HG03520 (cell line): Measurements from ENCODE around the gene STXBP1.

Experiments
- ATAC-seq: cut with Tn5 transposase; IDR thresholded peaks from one replicate; pipeline ENCODE4 v1.9.1; 2021; ENCODE audit warnings: mild to moderate bottlenecking, moderate library complexity; ENCODE audit not compliant: unreplicated experiment

STXBP1 gene

GRCh38 chr9:127712371-127712770 is 100.3 kb downstream of the STXBP1 start:
- ATAC-seq, result no peak

- no peak for ATAC-seq
Observed at GRCh38 chr9:127712867-127713266, 100.8 kb downstream of the STXBP1 start.

DNA sequence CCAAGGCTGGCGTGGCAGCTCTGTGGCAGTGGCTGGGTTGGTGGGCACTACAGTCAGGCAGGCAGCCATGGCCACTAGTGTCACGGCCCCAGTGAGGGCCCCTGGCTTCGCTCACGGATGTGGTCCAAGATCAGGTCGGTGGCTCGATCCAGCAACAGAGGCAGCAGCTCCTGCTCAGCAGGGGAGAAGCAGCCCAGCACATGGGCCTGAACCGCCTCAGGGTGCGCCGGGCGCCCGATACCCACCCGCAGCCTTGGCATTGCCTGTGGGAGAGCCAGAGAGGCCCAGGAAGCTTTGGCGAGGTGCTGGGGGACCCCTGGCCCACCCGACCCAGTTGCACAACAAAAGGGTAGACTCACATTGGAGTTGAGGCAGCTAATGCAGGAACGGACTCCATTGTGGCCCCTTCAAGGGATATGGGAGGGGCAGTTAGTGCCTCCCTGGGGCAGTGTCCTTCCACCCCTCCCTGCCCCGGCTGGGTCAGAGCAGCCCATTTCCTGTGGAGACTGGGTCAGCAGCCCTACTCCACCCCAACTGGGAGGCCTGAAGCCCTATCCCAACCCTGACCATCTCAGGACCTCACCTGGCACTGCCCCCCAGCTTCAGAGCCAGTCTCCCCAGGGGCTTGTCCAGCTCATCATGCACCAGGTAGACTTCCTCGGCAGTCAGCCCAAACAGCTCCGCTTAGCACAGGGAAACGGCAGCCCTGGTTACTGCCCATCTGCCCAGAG is 102.1 kb downstream of the STXBP1 start:
- ATAC-seq, result no peak

DNA sequence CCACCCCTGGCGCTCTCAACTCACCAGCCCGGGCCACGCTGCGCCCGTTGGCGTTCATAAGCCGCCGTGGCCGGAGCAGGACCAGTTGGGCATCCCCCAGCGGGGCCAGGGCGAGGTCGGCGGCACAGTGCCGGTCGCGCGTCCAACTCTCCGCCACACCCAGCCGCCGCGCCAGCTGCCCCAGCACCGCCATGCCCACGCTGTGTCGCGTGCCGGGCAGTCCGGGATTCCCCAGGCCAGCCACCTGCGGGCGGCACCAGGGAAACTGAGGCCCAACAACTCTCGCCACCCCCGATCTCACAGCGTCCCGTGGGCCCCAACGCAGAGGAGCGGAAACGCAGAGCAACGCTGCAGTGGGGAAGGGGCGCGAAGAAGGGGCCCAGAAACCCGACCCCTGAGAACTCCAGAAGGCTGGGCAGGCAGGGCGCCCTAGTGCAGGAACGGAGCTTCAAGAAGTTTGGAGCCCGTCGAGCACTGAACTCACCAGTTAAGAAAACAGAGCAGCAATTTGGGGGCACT is 102.9 kb downstream of the STXBP1 start:
- ATAC-seq, result no peak

- peak; percentile 85 for ATAC-seq
Observed at GRCh38 chr9:127715470-127716337, 103.6 kb downstream of the STXBP1 start, which contains the start of the genes PTRH1 and TTC16. PTRH1 (minus strand) TSS chr9:127715663; CDS start chr9:127715639, 24 bp downstream. TTC16 (plus strand) TSS chr9:127716079; CDS start chr9:127716146, 67 bp downstream.

DNA sequence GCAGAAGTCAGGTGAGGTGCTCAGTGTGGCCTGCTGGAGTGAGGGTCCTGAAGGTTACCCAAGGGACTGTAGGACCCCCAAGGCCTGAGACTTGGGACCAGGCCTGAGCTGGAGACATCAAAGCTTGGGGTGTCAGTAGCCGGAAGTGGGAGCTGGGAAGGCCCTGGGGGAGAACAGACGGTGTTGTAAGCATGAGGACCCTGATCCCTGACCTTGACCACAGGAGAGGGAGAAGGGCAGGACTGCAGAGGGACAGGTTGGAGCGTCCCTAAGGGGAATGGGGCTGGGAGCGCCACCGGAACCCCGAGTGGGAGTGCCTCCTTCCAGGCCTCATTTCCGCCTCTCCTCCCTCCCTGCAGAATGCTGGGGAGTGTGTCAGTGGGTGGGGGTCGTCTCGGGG is 104.3 kb downstream of the STXBP1 start:
- ATAC-seq, result no peak

- no peak for ATAC-seq
Observed at GRCh38 chr9:127717766-127718165, 105.7 kb downstream of the STXBP1 start.

DNA sequence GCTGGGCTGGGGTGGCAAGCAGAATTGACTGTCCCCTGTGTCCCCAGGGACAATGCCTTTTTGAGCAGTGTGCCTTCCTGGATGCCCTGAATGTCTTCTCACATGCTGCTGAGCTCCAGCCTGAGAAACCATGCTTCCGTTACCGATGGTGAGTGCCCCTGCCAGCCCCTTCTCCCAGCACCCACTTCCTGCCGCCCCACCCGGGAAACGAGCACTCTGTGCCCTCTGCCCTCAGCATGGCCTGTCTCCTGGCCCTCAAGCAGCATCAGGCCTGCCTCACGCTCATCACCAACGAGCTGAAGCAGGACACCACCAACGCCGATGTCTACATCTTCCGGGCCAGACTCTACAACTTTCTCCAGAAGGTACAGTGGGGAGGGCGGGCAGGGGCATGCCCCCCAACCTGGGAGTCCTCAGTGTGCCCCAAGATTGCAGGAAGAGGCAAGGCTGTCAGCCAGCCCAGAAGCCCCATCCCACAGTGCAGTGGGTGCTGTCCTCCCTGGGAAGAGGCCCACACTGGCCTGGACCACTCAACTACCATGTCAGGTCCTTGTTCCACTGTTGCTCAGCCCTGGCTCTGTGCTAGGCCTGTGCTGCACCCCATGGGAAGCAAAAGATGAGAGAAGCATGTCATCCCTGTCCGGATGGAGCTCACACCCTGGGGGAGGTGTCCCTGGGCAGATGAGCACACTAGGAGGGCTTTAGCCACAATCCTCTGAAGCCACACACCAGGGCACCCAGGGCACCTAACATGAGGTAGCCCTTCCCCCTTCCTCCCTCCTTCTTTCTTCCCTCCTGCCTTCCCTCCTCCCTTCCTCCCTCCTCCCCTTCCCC is 108.2 kb downstream of the STXBP1 start:
- ATAC-seq, result no peak

DNA sequence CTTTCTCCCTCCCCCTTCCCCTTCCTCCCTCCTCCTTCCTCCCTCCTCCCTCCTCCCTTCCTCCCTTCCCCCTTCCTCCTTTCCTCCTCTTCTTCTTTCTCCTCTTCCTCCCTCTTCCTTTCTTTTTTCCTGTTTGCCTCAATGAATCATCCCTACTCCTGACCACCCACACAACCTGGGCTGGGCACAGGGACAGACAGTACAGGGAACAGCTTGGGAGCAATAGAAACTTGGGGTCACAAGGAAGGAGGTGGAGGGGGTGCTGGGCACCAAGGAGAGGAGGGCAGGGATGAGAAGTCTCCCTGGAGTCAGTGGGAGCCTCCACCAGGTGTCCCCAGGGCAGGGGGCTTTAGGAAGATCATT is 108.8 kb downstream of the STXBP1 start:
- ATAC-seq, result no peak

GRCh38 chr9:127721391-127721821 is 109.3 kb downstream of the STXBP1 start:
- no peak for ATAC-seq

DNA sequence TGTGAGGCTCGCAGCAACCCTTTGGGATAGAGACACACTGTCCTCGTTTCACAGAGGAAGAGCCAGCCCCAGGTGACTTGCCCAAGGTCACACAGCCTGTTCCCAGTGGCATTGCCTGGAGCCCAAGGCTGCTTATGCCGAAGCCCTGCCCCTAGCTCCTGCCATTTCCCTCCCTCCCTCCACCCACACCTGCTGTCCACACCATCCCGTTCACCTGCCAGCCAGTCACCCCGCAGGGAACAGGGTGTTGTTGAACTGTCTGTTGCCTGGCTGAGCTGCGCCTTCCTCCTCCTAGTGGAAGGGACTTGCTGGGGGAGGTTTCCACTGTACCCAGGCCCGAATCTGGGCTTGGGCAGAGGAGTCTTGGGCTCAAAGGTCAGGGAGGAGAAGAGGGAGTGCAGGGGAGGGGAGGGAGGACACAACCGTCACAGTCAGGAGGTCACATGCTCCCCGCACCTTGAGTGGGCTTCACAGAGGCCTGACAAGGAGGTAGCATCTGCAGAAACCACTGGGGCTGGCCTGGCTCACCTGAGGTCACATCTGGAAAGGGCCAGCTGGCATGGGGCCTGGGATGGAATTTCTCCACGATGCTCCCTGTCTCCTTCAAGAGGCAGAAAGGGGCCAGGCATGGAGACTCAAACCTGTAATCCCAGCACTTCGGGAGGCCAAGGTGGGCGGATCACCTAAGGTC is 110.1 kb downstream of the STXBP1 start:
- no peak for ATAC-seq

GRCh38 chr9:127723013-127723412 is 110.9 kb downstream of the STXBP1 start:
- ATAC-seq, result no peak

DNA sequence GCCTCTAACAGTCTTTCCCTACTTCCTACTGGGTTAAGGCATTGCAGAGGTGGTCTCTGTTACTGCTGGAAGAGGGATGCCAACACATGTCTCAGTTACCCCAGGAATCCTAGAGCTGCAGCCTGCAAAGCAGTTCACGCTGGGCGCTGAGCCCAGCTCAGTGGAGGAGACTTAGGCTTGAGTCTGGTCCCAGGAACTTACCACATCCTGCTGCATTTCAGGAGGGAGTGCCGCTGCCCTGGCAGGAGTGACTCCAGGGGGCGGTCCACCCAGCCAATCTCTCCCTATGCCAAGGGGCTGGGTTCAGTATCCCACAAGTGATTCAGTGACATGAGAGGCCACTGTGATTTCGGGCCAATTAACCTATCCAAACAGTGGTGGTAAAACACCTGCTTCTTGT is 111.4 kb downstream of the STXBP1 start:
- no peak for ATAC-seq

DNA sequence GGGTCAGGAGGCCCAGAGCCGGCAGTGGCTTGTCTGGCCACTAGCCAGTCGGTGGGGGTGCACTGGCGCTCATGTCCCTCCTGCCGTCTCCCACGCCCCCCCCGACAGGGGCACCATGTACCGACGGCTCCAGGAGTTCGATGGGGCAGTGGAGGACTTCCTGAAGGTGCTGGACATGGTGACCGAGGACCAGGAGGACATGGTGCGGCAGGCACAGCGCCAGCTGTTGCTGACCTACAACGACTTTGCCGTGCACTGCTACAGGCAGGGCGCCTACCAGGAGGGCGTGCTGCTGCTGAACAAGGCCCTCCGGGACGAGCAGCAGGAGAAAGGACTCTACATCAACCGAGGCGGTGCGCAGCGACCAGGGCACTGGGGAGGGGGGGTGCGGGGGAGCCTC is 111.9 kb downstream of the STXBP1 start:
- ATAC-seq, result no peak

DNA sequence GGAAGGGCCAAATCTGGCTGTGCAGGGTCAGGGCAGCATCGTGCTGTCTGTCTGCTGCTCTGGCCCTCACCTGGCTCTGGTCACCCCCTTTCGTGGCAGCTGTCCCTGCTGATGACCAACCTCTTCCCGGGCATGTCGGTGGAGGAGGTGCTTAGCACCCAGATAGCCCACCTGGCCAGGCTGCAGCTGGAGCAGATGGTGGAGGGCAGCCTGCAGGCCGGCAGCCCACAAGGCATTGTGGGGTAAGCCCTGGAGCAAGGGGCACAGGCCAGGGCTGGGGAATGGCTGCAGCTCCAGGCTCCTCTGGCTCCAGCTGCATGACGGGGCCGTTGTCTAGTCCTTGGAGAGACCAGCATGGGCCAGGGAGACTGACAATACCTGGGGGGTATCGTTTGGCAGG is 114.8 kb downstream of the STXBP1 start:
- no peak for ATAC-seq

GRCh38 chr9:127728808-127729207 is 116.7 kb downstream of the STXBP1 start:
- ATAC-seq, result no peak

- no peak for ATAC-seq
Observed at GRCh38 chr9:127729522-127730256, 117.6 kb downstream of the STXBP1 start.

DNA sequence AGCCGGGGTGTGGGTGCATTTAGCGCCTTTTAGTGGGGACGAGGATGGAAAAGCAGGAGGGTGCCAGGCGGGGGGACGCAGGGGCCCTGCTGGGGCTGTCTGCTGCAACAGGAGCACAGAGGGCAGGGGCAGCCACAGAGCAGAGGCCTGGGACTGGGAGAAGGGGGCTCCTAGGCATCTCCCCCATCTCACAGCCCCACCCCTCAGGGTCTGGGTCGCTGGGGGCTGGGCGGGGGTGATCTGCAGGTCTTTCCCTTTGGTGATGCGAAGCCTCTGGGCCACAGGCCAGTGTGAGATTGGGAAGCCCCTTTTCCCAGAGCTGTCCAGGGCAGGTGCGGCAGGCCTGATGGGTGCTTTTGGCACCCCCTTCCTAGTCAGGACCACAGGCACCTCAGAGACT is 118.2 kb downstream of the STXBP1 start:
- ATAC-seq, result no peak

DNA sequence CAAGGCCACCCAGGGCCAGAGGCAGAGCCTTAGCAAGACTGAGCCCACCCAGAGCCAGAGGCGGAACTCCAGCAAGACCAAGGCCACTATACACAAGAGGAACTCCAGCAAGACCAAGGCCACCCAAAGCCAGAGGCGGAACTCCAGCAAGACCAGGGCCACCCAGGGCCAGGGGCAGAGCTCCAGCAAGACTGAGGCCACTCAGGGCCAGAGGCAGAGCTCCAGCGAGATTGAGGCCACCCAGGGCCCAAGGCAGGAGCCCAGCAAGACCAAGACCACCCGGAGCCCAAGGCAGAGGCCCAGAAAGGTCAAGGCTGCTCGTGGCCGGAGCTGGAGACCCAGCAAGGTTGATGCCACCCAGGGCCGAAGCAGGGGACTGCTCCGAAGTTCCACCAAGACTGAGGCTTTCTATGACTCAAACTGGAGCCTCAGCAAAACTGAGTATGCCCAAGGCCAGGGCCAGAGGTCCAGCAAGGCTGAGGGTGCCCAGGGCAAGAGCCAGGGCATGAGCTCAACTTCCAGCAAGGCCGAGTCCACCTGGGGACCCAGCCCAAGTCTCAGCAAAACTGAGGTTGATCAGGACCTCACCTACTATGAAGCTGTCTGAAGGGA is 118.8 kb downstream of the STXBP1 start:
- ATAC-seq, result no peak
